Fibroblast of lung (primary cell): ENCODE data around the gene VTA1. TPM values are rescaled to one million over a fixed set of nuclear protein-coding genes. Genes with fewer than 3 reads are reported as not detected.

ENCODE experiments used
- DNase-seq, 2 donors: peaks; one replicate each; pipeline versions ENCODE4 v3.0.0 to v3.0.0-alpha.2; 2010; ENCODE audit warnings: low read depth in 2 of 2
- H2AFZ ChIP-seq: 2 replicates; pipeline ENCODE4 v1.5.1; 2012; ENCODE audit warnings: low read length, control low read depth, inconsistent platforms
- H3K27ac ChIP-seq: 2 replicates; pipeline ENCODE4 v1.5.1; 2011; ENCODE audit warnings: low read length, control low read depth; ENCODE audit not compliant: insufficient read depth
- H3K27me3 ChIP-seq: 2 replicates; pipeline ENCODE4 v1.5.1; 2011; ENCODE audit warnings: mild to moderate bottlenecking, low read length; ENCODE audit not compliant: control insufficient read depth, insufficient read depth
- H3K36me3 ChIP-seq: 2 replicates; pipeline ENCODE4 v1.5.1; 2011; ENCODE audit warnings: low read length; ENCODE audit not compliant: control insufficient read depth, insufficient read depth
- H3K4me1 ChIP-seq: 2 replicates; pipeline ENCODE4 v1.5.1; 2011; ENCODE audit warnings: low read length; ENCODE audit not compliant: control insufficient read depth, insufficient read depth; ENCODE audit errors: extremely low read depth
- H3K4me2 ChIP-seq: 2 replicates; pipeline ENCODE4 v1.5.1; 2011; ENCODE audit warnings: low read length, control low read depth; ENCODE audit not compliant: insufficient read depth; ENCODE audit errors: extremely low read depth
- H3K4me3 ChIP-seq, 4 experiments: fragments of 200-600 bp in 1 of 4; sonication (generic) in 1 of 4; replicated peaks in 1 of 4; 2 replicates each; pipeline ENCODE4 v1.5.1; 2011 to 2016; ENCODE audit warnings: low read length in 4 of 4, low read depth in 3 of 4, mild to moderate bottlenecking in 3 of 4, control low read depth in 2 of 4, inconsistent platforms in 1 of 4, mixed read lengths in 1 of 4; ENCODE audit not compliant: insufficient read depth in 1 of 4; ENCODE audit errors: control extremely low read depth in 1 of 4
- H3K79me2 ChIP-seq: 2 replicates; pipeline ENCODE4 v1.5.1; 2012; ENCODE audit warnings: mild to moderate bottlenecking, low read length, inconsistent platforms; ENCODE audit not compliant: control insufficient read depth, insufficient read depth
- H3K9ac ChIP-seq: 2 replicates; pipeline ENCODE4 v1.5.1; 2011; ENCODE audit warnings: mild to moderate bottlenecking, low read length, control low read depth; ENCODE audit not compliant: insufficient read depth
- H3K9me3 ChIP-seq: 2 replicates; pipeline ENCODE4 v1.5.1; 2012; ENCODE audit warnings: low read depth, low read length; ENCODE audit not compliant: control insufficient read depth, insufficient read depth
- H4K20me1 ChIP-seq: 2 replicates; pipeline ENCODE4 v1.5.1; 2011; ENCODE audit warnings: low read length; ENCODE audit not compliant: control insufficient read depth, insufficient read depth; ENCODE audit errors: extremely low read depth
- CTCF ChIP-seq, 2 donors: IDR thresholded peaks in 1 of 2; conservative IDR thresholded peaks in 1 of 2; 1 replicate in 1 of 2; 2 replicates in 1 of 2; pipeline ENCODE4 v1.5.1; 2011 to 2012; ENCODE audit warnings: low read length in 2 of 2, control low read depth in 1 of 2, inconsistent platforms in 1 of 2, low read depth in 1 of 2, mild to moderate bottlenecking in 1 of 2
- EZH2 ChIP-seq: IDR thresholded peaks from 2 replicates; pipeline ENCODE4 v1.5.1; 2012; ENCODE audit warnings: low read length, control low read depth, mild to moderate bottlenecking; ENCODE audit errors: missing control alignments
- polyA plus RNA-seq, 2 donors: library from polyadenylated mRNA; depleted of rRNA in 1 of 2; stranded (reverse) in 1 of 2; unstranded in 1 of 2; fragments of >200 nt; gene quantifications; 2 replicates each; pipeline ENCODE4 v1.2.1, GENCODE V29; 2011 to 2012; ENCODE audit warnings: missing spikeins in 1 of 2
- total RNA-seq: library from RNA; depleted of rRNA; stranded (reverse); fragments of >200 nt; gene quantifications from 2 replicates; pipeline ENCODE4 v1.2.1, GENCODE V29; 2014

Gene VTA1
- total and polyA plus RNA-seq, 2 donors (not counting 1 experiment from before 2014, with no cell fraction given), result 26.3 to 99.3 TPM

- no peaks in the 10 kb centered on the region for H3K27me3 ChIP-seq
- H3K9ac ChIP-seq, result no peak overlapping the region
- H3K4me3 ChIP-seq, result no peak overlapping the region
- H3K36me3 ChIP-seq, result no peaks in the 10 kb centered on the region
- DNase-seq, result peak; percentile 64 to 85
- H4K20me1 ChIP-seq, result no peaks in the 10 kb centered on the region
- no peak overlapping the region for H3K4me2 ChIP-seq
- H2AFZ ChIP-seq, result no peak overlapping the region
- no peaks in the 10 kb centered on the region for H3K9me3 ChIP-seq
- no peak for TF ChIP-seq EZH2
- peak; percentile 82 to 83 for TF ChIP-seq CTCF (conservative IDR thresholded peaks at IDR 0.05 in 1 of 2, IDR thresholded peaks at IDR 0.05 in 1 of 2; ENCODE audit: low read depth in 1 of 2, low read length in 2 of 2)
- no peak overlapping the region for H3K27ac ChIP-seq
- H3K4me1 ChIP-seq, result no peaks in the 10 kb centered on the region
- no peaks in the 10 kb centered on the region for H3K79me2 ChIP-seq
Measured at GRCh38 chr6:142112451-142113061, 34.5 kb upstream of the VTA1 start.

GRCh38 chr6:142117366-142117765, 29.7 kb upstream of the VTA1 start:
- no peak for DNase-seq
- no peak overlapping the region for H3K4me2 ChIP-seq
- no peaks in the 10 kb centered on the region for H4K20me1 ChIP-seq
- no peaks in the 10 kb centered on the region for H3K36me3 ChIP-seq
- no peak overlapping the region for H3K27ac ChIP-seq
- H3K4me3 ChIP-seq, result no peak overlapping the region
- H3K9me3 ChIP-seq, result no peaks in the 10 kb centered on the region
- no peaks in the 10 kb centered on the region for H3K27me3 ChIP-seq
- no peak overlapping the region for H2AFZ ChIP-seq
- H3K4me1 ChIP-seq, result no peaks in the 10 kb centered on the region
- TF ChIP-seq EZH2 (no peak), CTCF (conservative IDR thresholded peaks at IDR 0.05 in 1 of 2, IDR thresholded peaks at IDR 0.05 in 1 of 2; ENCODE audit: low read depth in 1 of 2, low read length in 2 of 2) (no peak)
- no peak overlapping the region for H3K9ac ChIP-seq
- H3K79me2 ChIP-seq, result no peaks in the 10 kb centered on the region

- H3K9ac ChIP-seq, result no peak overlapping the region
- no peak for DNase-seq
- H3K27ac ChIP-seq, result no peak overlapping the region
- no peaks in the 10 kb centered on the region for H3K36me3 ChIP-seq
- H4K20me1 ChIP-seq, result no peaks in the 10 kb centered on the region
- H3K4me2 ChIP-seq, result no peak overlapping the region
- H3K27me3 ChIP-seq, result no peaks in the 10 kb centered on the region
- no peaks in the 10 kb centered on the region for H3K9me3 ChIP-seq
- TF ChIP-seq CTCF (conservative IDR thresholded peaks at IDR 0.05 in 1 of 2, IDR thresholded peaks at IDR 0.05 in 1 of 2; ENCODE audit: low read depth in 1 of 2, low read length in 2 of 2), result no peak
- no peak overlapping the region for H3K4me3 ChIP-seq
- no peaks in the 10 kb centered on the region for H3K4me1 ChIP-seq
- no peaks in the 10 kb centered on the region for H3K79me2 ChIP-seq
- H2AFZ ChIP-seq, result no peak overlapping the region
Measured at GRCh38 chr6:142118328-142118727, 28.7 kb upstream of the VTA1 start.
